Kidney tubule cell (primary cell): ENCODE measurements around the gene ZNF19.
A peak's percentile ranks its signal among the peaks of the same experiment; 100 is the strongest.

Experiments
- DNase-seq: peaks from one replicate; pipeline ENCODE4 v3.0.0-alpha.2; 2018; ENCODE audit warnings: low spot score

Gene ZNF19

DNA sequence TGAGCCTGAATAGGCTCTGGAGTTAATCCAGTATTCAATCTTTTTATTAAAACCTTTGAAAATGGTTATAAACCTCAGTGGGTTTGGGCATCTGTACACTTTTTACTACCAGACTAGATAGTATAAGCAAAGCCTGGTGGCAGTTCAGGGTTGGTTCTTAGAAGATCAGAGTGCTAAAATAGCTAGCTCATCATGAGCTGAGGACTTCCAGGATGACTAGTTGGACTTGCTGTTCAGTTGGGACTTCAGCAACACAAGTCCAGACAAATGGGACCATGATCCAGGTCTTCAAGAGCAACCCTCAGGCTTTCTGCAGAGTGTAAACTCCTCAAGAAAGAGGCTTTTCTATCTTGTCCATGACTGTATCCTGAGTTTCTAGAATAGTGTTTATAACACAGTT, 1.2 kb upstream of the ZNF19 start:
- DNase-seq: no peak

DNA sequence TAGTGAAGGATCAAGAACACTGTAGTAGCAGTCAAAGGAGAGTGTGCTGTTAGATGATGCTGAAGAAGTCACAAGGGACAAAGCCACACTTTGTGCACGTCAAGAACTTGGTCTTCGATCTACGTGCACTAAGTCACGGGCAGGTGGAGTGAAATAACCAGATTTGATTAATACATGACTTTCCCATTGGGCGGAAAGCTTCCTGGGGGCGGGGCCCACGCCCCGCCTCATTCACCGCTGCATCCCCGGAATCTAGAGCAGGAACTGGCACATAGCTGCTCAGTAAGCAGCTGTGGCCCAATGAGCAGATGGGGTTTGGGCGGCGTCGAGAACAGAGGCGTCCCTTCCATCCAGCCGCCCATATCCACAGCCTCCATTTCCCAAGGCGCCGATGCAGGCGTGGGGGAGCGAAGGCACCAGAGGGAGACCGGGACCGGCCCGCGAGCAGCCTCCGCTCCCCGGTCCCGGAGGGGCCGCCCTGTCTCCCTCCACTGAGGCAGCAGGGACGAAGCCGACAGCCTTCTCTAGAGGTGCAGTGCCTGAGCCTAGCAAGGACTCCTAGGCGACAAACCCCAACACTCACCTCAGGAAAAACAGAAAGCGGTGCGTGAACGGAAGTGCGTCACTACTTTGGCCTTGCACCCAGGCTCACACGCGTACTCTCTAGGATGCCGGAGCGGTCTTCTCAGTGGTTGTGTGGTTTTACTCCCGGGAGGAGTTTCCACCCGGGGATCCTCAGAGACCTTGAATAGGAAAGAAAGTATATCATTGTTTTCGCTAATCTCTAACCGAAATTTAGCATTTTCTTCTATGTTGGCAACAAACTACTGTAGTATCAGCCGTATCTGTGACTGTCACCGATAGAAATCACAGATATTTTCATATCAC, 4.9 kb downstream of the ZNF19 start:
- peak; percentile 95 for DNase-seq

DNA sequence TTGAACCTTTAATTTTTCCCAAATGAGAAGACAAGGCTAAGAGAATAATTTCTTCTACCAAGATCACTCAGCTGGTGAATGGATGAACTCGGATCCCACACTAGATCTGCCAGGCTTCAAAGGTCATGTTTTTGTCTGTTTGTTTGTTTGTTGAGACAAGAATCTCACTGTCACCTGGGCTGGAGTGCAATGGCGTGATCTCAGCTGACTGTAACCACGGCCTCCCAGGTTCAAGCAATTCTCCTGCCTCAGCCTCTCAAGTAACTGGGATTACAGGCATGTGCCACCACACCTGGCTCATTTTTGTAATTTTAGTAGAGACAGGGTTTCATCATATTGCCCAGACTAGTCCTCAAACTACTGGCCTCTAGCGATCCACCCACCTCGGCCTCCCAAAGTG, 6.6 kb downstream of the ZNF19 start:
- DNase-seq: no peak

DNA sequence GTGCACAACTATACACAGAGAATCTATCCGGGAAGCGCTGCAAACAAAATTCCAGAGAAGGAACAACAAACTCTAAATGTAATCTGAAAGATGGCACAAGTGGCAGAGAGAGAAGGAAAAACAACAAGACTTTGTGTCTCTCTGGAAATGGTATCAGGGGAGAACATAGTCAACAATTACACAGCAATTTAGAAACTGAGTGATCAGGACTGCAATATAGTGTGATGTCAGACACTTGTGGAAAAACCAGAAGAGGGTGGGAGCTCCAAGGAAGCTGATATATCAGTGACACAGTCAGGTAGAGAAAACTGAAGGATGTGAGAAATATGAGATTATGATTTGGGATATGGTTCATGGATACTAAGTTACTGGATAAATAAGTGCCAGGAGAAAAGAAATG, 8.2 kb downstream of the ZNF19 start:
- no peak for DNase-seq

- peak; percentile 11 for DNase-seq
Observed at GRCh38 chr16:71479420-71479819, 9.7 kb downstream of the ZNF19 start.

- no peak for DNase-seq
Observed at GRCh38 chr16:71476457-71477124, 12.5 kb downstream of the ZNF19 start.

- peak; percentile 94 for DNase-seq
Observed at GRCh38 chr16:71474864-71475263, 14.3 kb downstream of the ZNF19 start.

- DNase-seq: peak; percentile 63
Observed at GRCh38 chr16:71473891-71474290, 15.2 kb downstream of the ZNF19 start.

DNA sequence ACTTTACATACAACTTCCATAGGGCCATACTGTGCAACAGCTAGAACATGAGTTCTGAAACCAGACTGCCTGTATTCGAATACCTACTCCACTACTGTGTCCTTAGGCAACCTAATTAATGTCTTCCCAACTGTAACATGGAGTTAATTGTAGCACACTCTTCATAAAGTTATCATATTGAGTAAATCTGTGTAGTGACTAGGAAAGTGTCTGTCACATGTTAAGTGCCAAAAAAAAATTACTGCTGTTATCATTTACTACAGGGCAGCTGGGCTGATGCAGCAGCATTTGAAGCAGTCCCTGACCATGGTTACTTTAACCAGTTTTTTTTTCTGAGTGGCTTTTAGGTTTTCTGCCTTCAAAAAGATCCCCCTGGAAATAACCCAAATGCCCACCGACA, 16.2 kb downstream of the ZNF19 start:
- DNase-seq: no peak

DNA sequence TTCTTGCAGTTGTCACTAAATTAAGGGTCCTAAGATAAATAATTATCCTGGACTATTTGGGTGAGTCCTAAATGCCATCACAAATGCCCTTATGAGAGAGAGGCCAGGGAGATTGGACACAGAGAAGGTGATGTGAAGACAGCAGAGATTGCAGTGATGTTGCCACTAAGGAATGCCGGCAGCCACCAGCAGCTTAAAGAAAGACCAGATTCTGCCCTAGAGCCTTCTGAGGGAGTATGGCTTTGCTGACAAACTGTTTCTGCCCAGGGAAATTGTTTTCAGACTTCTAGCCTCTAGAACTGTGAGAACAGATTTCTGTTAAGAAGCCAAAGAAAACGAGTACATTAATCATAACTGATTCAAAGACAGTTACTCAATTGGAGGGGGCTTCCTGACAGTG, 17.1 kb downstream of the ZNF19 start:
- DNase-seq: no peak

- peak; percentile 28 for DNase-seq
Observed at GRCh38 chr16:71467810-71468209, 21.3 kb downstream of the ZNF19 start.

GRCh38 chr16:71464231-71464630, 24.9 kb downstream of the ZNF19 start:
- DNase-seq: no peak

DNA sequence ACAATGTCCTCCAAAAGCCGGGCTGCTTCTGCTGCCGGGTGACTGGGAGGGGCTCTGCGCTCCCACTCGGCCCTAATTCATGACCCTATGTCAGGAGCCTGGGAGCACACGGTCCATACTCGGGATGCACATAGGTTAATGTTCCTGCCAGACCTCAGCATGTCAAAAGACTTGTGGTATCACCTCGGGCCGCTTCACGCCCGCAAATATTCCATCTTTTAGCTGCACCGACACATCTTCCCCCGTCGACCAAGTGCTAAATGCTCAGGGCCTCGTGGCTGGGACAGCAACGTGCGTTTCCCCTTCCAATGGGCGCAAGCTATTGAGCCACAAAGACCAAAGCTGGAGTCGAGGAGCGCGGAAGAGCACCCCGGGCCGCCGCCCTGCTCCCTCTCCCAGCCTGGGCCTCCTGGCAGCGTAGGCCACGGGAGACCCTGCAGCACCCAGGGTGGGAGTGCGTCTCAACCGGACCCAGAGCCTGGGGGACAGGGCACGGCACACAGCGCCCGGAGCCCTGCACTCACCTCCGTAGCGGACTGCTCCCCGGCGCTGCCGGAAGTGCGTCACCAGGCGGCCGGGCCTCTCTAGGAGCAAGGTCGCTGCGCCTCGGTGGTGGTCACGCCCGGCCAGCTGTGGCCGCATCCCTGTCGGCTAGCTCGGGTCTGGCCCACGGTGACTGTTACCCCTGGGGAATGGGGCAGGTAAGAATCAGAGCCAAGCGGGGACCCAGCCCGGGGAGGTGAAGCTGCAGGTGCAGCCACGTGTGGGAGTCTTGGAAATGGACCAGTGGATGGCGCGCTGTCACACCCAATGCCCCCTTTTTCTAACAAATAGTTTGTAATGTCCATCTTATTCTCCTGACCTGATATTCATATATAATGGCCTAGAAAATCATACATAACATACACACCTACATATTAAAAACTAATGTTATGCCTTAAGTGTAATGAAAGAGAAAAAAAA, 27.2 kb downstream of the ZNF19 start, which contains the start of gene ZNF23:
ZNF23 (minus strand) TSS at position 562 of the 963 bp plus-strand sequence. CDS start 5,451 bp downstream, outside the sequence.
- peak; percentile 84 for DNase-seq

DNA sequence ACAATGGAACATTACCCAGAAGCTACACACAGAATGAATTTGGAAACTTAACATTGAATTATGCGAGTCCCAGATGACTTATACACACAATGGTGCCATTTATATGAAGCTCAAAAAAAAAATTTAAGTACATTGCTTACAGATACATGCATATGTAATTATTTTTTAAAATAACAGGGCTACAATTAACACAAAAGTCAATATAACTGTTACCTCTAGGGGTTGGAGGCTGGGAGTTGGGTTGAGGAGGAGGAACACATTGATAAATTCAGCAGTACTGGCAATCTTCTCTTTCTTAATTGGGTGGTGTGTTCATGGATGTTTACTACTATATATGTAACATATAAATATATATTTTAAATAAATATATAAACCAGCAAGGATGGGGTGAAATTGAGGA, 28.2 kb downstream of the ZNF19 start:
- no peak for DNase-seq

DNA sequence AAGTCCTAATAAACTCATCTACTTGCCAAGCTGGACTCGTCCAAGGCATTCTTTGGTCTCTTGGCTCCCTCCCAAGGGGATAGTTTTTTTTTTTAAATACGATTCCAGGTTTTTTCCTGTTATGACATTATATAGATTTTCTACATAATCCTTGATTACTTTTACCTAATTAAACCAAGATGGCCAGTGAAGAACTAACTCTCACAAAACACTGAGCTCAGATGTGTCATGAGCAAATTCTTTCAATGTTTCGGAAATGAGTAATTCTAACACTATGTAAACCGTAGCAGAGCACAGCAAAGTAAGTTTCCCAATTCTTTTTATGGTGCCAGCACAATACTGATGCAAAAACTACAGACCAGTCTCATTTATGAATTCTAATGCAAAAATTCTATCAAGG, 28.9 kb downstream of the ZNF19 start:
- DNase-seq: peak; percentile 48

DNA sequence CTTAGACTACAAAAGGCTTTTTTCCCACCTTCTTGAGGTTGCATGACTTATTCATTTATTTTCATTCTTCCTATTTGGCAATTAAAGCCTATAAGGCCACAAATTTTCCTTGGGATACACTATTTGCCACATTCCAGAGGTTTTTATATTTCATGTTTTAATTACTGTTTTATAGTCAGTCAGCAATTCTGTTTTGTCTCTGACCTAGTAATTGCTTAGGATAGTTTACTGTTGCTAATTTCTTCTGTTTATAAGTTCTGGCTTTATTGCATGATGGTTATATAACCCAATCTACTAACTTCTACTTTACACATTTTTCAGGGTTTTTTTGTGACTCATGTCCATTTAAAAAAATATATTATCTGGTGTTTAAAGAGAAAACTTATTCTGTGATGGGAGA, 29.6 kb downstream of the ZNF19 start:
- no peak for DNase-seq

- no peak for DNase-seq
Observed at GRCh38 chr16:71456801-71457200, 32.3 kb downstream of the ZNF19 start.

- DNase-seq: no peak
Observed at GRCh38 chr16:71453036-71453435, 36.1 kb downstream of the ZNF19 start.

GRCh38 chr16:71449020-71449419, 40.1 kb downstream of the ZNF19 start:
- DNase-seq: no peak

DNA sequence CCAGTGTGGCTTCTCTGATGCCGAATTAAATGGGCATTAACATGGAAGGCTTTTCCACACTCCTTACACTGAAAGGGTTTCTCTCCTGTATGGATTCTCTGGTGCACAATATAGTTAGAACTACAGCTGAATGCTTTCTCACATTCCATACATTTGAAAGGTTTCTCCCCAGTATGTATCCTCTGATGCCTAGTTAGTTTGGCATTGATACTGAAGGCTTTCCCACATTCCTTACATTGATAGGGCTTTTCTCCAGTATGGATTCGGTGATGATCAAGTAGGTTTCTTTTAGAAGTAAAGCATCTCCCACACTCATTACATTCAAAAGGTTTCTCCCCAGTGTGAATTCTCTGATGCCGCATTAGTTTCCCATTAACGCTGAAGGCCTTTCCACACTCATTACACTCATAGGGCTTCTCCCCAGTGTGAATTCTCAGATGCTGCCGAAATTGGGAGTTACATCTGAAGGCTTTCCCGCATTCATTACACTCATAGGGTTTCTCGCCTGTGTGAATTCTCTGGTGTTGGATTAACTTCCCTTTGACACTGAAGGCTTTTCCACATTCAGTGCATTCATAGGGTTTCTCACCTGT, 40.8 kb downstream of the ZNF19 start:
- no peak for DNase-seq

GRCh38 chr16:71443714-71444113, 45.4 kb downstream of the ZNF19 start:
- no peak for DNase-seq

DNA sequence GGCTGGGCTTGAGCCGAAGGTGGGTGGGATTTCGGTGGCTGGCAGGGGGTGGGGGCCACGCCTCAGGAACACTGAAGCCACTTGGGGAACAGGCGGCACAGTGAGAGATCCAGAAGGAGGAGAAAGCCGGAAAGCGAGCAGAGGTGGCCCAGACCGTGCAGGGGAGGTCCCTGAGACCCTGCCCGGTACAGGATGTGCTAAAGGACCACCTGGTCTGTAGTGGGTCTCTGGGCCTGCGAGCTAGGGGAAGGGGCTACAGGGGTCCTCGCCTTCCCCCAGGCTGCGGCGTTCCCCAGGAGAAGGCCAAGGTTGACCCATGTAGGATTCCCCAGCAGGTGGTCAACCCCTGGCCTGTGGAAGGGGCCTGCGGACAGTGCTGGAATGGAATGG, 47.1 kb downstream of the ZNF19 start, which contains the start of gene TLE7:
TLE7 (minus strand) TSS at position 4 of the 390 bp plus-strand sequence. CDS start 8,730 bp downstream, outside the sequence.
- DNase-seq: no peak
